Astrocyte (in vitro differentiated cells and primary cell): ENCODE data around the gene UGT1A3.

Source experiments
- EZH2 ChIP-seq: IDR thresholded peaks from 2 replicates; pipeline ENCODE4 v1.6.1; 2012; ENCODE audit warnings: mild to moderate bottlenecking, low read length, inconsistent platforms; ENCODE audit not compliant: insufficient read depth
- TF ChIP-seq, protein P1 (sequence below): IDR thresholded peaks from 2 replicates; pipeline ENCODE4 v1.5.1; 2011; ENCODE audit warnings: low read depth, mild to moderate bottlenecking, inconsistent platforms, low read length, moderate library complexity; ENCODE audit not compliant: insufficient read depth

DNA sequence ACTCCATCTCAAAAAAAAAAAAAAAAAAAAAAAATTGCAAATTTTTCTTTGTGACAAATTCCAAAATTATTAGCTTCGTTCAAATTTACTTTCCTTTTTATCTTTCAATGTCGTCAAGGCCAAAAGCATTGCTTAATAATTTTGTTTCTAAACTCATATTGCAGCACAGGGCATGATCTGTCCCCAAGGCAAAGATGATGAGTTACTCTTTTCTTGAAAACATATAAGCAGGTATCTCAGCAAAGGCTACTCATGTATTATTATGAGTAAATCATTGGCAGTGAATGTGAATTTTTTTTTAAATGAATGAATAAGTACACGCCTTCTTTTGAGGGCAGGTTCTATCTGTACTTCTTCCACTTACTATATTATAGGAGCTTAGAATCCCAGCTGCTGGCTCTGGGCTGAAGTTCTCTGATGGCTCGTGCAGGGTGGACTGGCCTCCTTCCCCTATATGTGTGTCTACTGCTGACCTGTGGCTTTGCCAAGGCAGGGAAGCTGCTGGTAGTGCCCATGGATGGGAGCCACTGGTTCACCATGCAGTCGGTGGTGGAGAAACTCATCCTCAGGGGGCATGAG is 47.2 kb upstream of the UGT1A3 start, which contains the start of gene UGT1A7:
- TF ChIP-seq EZH2: no peak
- TF ChIP-seq, protein P1, sequence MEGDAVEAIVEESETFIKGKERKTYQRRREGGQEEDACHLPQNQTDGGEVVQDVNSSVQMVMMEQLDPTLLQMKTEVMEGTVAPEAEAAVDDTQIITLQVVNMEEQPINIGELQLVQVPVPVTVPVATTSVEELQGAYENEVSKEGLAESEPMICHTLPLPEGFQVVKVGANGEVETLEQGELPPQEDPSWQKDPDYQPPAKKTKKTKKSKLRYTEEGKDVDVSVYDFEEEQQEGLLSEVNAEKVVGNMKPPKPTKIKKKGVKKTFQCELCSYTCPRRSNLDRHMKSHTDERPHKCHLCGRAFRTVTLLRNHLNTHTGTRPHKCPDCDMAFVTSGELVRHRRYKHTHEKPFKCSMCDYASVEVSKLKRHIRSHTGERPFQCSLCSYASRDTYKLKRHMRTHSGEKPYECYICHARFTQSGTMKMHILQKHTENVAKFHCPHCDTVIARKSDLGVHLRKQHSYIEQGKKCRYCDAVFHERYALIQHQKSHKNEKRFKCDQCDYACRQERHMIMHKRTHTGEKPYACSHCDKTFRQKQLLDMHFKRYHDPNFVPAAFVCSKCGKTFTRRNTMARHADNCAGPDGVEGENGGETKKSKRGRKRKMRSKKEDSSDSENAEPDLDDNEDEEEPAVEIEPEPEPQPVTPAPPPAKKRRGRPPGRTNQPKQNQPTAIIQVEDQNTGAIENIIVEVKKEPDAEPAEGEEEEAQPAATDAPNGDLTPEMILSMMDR: no peak
